HG03103 (cell line): ENCODE data around the gene CC2D2A.
"Not testable (repeated sequence)": the region's sequence is repeated elsewhere in the genome, so short reads cannot be mapped to it uniquely, and the experiment has no call there.

Experiments
- ATAC-seq: cut with Tn5 transposase; IDR thresholded peaks from one replicate; pipeline ENCODE4 v1.9.1; 2021; ENCODE audit warnings: low read depth; ENCODE audit not compliant: unreplicated experiment

CC2D2A gene

DNA sequence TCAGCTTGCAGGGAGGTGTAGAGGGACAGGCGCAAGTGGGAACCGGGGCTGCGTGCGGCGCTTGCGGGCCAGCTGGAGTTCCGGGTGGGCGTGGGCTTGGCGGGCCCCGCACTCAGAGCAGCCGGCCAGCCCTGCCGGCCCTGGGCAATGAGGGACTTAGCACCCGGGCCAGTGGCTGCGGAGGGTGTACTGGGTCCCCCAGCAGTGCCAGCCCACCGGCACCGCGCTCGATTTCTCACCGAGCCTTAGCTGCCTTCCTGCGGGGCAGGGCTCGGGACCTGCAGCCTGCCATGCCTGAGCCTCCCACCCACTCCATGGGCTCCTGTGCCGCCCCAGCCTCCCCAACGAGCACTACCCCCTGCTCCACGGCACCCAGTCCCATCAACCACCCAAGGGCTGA lies 145.2 kb downstream of the CC2D2A start:
- ATAC-seq = not testable (repeated sequence)

DNA sequence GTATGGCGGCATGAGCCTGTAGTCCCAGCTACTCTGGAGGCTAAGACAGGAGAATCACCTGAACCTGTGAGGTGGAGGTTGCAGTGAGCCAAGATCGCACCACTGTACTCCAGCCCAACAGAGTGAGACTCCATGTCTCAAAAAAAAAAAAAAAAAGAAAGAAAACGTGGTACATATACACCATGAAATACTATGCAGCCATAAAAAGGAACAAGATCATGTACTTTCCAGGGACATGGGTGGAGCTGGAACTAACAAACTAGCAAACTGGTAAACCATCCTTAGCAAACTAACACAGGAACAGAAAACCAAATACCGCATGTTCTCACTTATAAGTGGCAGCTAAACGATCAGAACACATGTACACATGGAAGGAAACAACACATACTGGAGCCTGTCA lies 147.7 kb downstream of the CC2D2A start:
- ATAC-seq = not testable (repeated sequence)

DNA sequence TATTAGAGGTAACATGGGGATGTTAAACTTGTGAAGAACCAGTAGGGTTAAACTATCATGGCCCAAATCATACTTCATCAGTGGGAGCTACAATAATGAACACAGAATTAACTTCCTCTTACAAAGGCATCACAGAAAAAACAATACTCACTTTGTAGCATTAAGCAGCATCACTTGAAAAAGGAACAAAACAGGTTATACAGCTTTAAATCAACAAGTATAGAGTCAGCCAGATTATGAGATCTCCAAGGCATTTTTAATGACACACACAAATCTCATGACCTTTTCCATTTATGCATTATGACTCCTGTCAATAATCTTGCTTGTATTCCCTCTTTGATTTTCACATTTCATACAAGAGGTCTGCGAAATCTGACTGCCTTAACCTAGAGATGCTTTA lies 167.1 kb downstream of the CC2D2A start:
- ATAC-seq = no peak

DNA sequence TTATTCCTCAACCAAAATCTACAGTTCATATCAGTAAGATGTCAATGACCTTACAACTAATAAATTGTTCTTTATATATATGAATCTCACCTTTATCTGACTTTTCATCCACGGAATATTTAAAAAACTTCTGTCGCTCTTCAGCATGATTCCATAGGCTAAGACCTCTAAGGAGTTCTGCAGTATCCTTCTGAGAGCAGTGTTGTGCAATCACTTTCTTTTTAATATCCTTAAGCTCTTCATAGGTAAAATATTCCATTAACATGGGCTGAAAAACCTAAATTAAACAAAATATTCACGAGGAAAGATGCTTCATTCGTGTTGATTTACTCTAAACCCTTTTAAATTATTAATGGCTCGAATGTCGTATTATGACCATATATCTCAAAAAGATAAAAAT lies 168.7 kb downstream of the CC2D2A start:
- no peak for ATAC-seq

DNA sequence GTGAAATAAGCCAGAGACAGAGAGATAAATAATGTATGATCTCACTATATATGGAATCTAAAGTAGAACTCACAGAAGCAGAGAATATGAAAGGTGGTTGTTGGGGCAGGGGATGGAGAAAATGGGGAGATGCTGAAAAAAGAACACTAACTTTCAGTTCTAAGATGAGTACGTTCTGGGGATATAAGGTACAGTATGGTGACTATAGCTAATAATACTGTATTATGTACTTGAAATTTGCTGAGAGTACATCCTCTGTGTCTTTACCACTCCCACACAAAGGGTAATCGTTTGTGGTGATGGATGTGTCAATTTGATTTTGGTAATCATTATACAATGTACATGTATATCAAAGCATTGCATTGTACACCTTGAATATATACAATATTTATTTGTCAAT lies 178.9 kb downstream of the CC2D2A start:
- ATAC-seq = peak; percentile 55

DNA sequence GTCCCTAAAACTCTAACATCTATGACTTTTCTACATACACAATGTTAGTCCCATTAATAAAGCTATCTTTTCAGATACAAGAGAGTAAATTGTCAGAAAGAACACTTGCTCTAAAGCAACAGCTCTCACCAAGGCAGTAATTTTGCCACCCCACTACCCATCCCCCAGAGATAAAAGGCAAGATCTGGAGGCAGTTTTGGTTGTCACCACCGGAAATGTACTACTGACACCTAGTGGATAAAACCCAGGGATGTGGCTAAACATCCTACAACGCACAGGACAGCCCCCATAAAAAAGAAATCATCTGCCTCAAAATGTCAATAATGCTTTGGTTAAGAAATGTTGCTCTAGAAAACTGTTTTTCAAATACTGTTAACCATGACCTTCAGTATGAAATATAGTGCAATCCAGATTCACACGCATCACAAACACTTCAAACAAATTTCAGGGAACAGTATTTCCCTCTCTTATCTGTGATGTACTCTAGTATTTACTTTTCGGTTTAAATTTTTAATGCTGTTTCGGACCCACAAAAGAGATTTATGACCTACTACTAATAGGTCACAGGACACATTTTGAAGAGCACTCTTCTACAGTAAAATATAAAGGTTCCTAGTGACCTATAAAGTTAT lies 180.3 kb downstream of the CC2D2A start:
- ATAC-seq = no peak
